MM.1S (cell line): ENCODE data around the gene ZNF217.
"Not testable (repeated sequence)": the region's sequence is repeated elsewhere in the genome, so short reads cannot be mapped to it uniquely, and the experiment has no call there.

Experiments
- CTCF ChIP-seq: fragments of 300-600 bp; sonication (generic); IDR thresholded peaks from 2 replicates; pipeline ENCODE4 v1.5.1; 2016; ENCODE audit warnings: antibody characterized with exemption, low read length, mixed read lengths
- EZH2 ChIP-seq: fragments of 300-600 bp; sonication (generic); optimal IDR thresholded peaks from 2 replicates; pipeline ENCODE3; 2017; ENCODE audit warnings: low read depth, mild to moderate bottlenecking, antibody characterized with exemption, low read length, mixed read lengths
- EZH2phosphoT487 ChIP-seq: fragments of 300-600 bp; sonication (generic); IDR thresholded peaks from 2 replicates; pipeline ENCODE4 v1.6.1; 2018; ENCODE audit warnings: antibody characterized with exemption, low read length

DNA sequence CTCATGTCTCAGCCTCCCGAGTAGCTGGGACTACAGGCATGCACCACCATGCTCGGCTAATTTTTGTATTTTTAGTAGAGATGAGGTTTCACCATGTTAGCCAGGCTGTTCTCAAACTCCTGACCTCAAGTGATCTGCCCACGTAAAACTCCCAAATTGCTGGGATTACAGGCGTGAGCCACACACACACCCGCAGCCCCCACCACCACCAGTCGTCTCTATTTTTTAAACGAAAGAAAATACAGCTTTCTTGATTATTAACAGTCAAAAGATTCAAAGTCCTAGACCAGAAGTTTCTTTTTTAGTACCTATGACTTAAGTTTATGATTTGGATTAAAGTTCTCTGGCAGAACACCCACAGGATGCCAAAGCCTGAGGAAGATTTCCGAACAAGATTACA, 18.6 kb upstream of the ZNF217 start:
- not testable (repeated sequence) for TF ChIP-seq EZH2, CTCF, EZH2phosphoT487
